Body of pancreas (tissue), 4 donors: ENCODE measurements around the gene DNAH10.

Experiments
- POLR2A ChIP-seq, 3 donors: fragments of 450-650 bp; IDR thresholded peaks; one replicate each; pipeline ENCODE4 v1.6.1; 2016; ENCODE audit warnings: antibody characterized with exemption in 3 of 3, mild to moderate bottlenecking in 2 of 3
- TF ChIP-seq, protein P1 (sequence below), 7 experiments: fragments of 450-650 bp in 4 of 7; fragments of 200-600 bp in 3 of 7; sonication (generic) in 3 of 7; IDR thresholded peaks; one replicate each; pipeline ENCODE4 v1.5.1; 2016 to 2019; ENCODE audit warnings: antibody characterized with exemption in 7 of 7

DNA sequence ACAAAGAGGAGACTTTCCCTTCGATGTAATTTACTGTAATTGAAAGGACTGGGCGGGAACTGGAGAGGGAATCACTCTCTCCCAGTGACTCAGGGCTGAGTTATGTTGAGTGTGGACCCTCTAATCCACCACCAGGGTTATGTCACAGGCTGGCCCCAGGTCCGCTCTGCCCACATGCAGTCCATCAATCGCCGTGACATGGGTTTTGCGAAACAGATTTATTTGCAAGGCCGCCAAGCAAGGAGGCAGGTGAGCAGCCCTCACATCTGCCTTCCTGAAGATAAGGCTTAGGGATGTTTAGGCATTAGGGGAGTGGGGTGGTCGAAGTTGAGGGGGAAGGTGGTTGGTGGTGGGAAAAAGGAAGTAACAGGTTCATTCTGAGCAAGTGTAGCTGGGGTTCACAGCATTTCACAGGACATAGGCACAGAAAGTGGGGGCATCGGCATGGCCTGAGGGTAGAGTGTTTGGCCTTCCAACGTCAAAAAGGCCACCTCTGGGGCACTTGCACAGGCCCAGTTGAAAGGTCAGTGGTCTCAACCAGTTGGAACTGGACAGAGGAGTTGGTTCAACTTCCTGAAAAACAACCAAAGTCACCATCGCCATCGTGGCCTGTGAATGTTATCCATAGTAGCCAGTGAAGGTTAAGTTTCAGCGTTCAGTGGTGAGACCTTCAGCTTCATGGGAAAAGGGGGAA, 66.9 kb downstream of the DNAH10 start:
- TF ChIP-seq POLR2A (IDR thresholded peaks at IDR 0.05) = no peak
- TF ChIP-seq, protein P1, sequence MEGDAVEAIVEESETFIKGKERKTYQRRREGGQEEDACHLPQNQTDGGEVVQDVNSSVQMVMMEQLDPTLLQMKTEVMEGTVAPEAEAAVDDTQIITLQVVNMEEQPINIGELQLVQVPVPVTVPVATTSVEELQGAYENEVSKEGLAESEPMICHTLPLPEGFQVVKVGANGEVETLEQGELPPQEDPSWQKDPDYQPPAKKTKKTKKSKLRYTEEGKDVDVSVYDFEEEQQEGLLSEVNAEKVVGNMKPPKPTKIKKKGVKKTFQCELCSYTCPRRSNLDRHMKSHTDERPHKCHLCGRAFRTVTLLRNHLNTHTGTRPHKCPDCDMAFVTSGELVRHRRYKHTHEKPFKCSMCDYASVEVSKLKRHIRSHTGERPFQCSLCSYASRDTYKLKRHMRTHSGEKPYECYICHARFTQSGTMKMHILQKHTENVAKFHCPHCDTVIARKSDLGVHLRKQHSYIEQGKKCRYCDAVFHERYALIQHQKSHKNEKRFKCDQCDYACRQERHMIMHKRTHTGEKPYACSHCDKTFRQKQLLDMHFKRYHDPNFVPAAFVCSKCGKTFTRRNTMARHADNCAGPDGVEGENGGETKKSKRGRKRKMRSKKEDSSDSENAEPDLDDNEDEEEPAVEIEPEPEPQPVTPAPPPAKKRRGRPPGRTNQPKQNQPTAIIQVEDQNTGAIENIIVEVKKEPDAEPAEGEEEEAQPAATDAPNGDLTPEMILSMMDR (IDR thresholded peaks at IDR 0.05) = no peak
